Fibroblast of peridontal ligament (primary cell): ENCODE data around the gene EXOC6.
"Not testable (repeated sequence)": the region's sequence is repeated elsewhere in the genome, so short reads cannot be mapped to it uniquely, and the experiment has no call there.

Source experiments
- DNase-seq: peaks from one replicate; pipeline ENCODE4 v3.0.0-alpha.2; 2010; ENCODE audit errors: extremely low read depth

Gene EXOC6

GRCh38 chr10:93079663-93080349, 231.5 kb downstream of the EXOC6 start:
- DNase-seq: no peak

GRCh38 chr10:93080350-93081046, 232.2 kb downstream of the EXOC6 start:
- DNase-seq: peak; percentile 58

GRCh38 chr10:93081318-93081717, 233.0 kb downstream of the EXOC6 start:
- DNase-seq: no peak

GRCh38 chr10:93081834-93082233, 233.5 kb downstream of the EXOC6 start:
- DNase-seq: no peak

- no peak for DNase-seq
Measured at GRCh38 chr10:93083743-93084539, 235.6 kb downstream of the EXOC6 start.

- no peak for DNase-seq
Measured at GRCh38 chr10:93085272-93085859, 237.0 kb downstream of the EXOC6 start.

- no peak for DNase-seq
Measured at GRCh38 chr10:93086289-93086688, 238.0 kb downstream of the EXOC6 start.

- DNase-seq: no peak
Measured at GRCh38 chr10:93087846-93088245, 239.5 kb downstream of the EXOC6 start.

- DNase-seq: no peak
Measured at GRCh38 chr10:93088466-93088865, 240.1 kb downstream of the EXOC6 start.

GRCh38 chr10:93090619-93091018, 242.3 kb downstream of the EXOC6 start:
- no peak for DNase-seq

GRCh38 chr10:93091960-93092359, 243.6 kb downstream of the EXOC6 start:
- no peak for DNase-seq

GRCh38 chr10:93095225-93095624, 246.9 kb downstream of the EXOC6 start:
- DNase-seq: no peak

- no peak for DNase-seq
Measured at GRCh38 chr10:93096901-93097300, 248.6 kb downstream of the EXOC6 start.

GRCh38 chr10:93097386-93097785, 249.1 kb downstream of the EXOC6 start:
- DNase-seq: no peak

- DNase-seq: no peak
Measured at GRCh38 chr10:93098816-93099215, 250.5 kb downstream of the EXOC6 start.

GRCh38 chr10:93099670-93100069, 251.3 kb downstream of the EXOC6 start:
- no peak for DNase-seq

GRCh38 chr10:93101148-93101547, 252.8 kb downstream of the EXOC6 start:
- DNase-seq: not testable (repeated sequence)

- DNase-seq: no peak
Measured at GRCh38 chr10:93103953-93104352, 255.6 kb downstream of the EXOC6 start.

- DNase-seq: peak; percentile 58
Measured at GRCh38 chr10:93106631-93107072, 258.3 kb downstream of the EXOC6 start.
